NCI-H82 treated with DMSO at 0.1 percent for 48 hours (cell line): Measurements from ENCODE around the gene PROCA1.
A peak's percentile ranks its signal among the peaks of the same experiment; 100 is the strongest.
"Not testable (repeated sequence)": the region's sequence is repeated elsewhere in the genome, so short reads cannot be mapped to it uniquely, and the experiment has no call there.

Experiments used
- DNase-seq: peaks from one replicate; lab custom pipeline; 2025; ENCODE audit not compliant: unreplicated experiment; lab: John Stamatoyannopoulos, UW

The PROCA1 gene

DNA sequence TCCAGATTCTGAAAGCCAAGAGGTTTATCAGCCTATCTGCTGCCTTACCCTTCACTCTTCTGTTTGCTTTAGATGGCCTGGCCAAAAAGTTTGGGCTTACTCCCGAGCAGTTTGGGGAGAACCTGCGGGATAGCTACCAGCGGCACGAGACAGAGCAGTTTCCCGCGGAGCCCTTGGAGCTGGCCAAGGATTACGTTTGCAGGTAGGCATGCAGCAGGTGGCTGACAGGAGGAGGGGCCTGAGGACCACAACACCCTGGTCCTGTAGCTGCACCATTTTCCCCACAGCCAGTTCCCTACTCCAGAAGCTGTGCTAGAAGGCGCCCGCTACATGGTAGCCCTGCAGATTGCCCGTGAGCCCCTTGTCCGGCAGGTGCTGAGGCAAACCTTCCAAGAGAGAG, 29.0 kb downstream of the PROCA1 start:
- no peak for DNase-seq

DNA sequence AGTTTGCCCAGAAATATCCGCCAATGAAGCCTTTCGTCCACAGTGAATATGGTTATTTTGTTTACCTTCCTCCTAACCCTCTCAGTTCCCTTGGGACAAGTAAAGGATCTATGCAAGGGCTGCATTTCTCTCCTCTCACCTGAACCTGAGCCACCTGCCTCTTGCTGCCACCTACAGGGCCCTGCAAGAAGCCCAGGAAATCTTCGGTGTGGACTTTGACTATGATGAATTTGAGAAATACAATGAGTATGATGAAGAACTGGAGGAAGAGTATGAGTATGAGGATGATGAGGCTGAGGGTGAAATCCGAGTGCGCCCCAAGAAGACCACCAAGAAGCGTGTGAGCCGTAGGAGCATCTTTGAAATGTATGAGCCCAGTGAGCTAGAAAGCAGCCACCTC, 35.7 kb downstream of the PROCA1 start:
- DNase-seq = no peak

DNA sequence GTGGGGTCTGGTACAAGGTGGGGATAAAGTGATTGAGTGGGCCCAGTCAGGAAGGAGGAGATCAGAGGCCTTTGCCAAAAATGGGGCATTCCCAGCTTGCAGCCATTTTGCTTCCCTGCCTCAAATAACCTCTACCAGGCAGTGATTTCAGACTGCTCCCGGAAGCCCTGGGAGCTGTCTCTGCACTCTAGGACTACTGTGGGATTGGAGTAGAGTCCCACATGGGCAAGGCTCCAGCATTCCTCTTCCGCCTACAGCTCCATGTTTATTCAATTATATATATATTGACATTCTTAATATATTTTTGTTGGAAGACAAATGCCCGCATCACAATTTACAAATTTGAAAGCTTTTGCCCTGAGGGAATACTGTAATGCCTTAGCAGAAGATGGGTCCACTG, 36.2 kb downstream of the PROCA1 start:
- DNase-seq = no peak

DNA sequence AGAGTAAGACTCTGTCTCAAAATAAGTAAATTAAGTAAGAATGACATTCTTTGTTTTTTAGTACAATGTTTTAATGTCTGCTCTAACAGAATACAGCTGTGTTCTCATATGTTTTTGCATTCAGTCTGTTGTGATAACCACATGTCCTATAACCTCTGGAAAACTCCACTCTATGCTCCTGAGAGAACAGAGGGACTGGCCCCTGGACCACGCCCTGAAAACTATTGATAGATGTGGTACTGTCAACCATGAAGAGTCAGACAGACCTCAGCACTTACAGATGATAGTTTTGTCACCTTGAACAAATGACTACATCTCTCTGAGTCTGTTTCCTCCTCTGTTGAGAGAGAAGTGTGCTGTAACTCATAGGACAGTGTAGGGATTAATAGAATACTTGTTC, 41.8 kb downstream of the PROCA1 start:
- no peak for DNase-seq

GRCh38 chr17:28667870-28668269, 43.8 kb downstream of the PROCA1 start:
- DNase-seq = no peak

- no peak for DNase-seq
Observed at GRCh38 chr17:28665994-28666393, 45.7 kb downstream of the PROCA1 start.

DNA sequence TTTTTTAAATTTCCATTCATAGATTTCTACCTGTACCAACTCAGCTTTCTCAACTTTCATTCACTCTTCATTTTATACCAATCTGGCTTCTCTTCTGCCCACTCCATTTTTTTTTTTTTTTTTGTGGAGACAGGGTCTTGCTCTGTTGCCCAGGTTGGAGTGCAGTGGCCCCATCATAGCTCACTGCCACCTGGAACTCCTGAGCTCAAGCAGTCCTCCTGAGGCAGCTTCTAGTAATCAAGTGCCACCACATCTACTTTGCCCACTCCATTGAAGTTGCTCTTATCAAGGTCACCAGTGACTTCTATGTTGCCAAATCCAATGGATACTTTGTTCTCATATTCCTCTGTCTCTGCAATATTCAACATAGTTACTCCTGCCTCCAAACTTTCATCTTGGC, 48.0 kb downstream of the PROCA1 start:
- DNase-seq = no peak

GRCh38 chr17:28662527-28662829, 49.2 kb downstream of the PROCA1 start:
- no peak for DNase-seq

- peak; percentile 93 for DNase-seq
Observed at GRCh38 chr17:28661635-28662526, 49.8 kb downstream of the PROCA1 start, which contains the start of the genes SDF2 and SUPT6H. SDF2 (minus strand) TSS chr17:28661906; CDS start chr17:28661876, 30 bp downstream. SUPT6H (plus strand) TSS chr17:28662205; CDS start chr17:28673402, 11,197 bp downstream.

GRCh38 chr17:28659497-28659881, 52.2 kb downstream of the PROCA1 start:
- not testable (repeated sequence) for DNase-seq

DNA sequence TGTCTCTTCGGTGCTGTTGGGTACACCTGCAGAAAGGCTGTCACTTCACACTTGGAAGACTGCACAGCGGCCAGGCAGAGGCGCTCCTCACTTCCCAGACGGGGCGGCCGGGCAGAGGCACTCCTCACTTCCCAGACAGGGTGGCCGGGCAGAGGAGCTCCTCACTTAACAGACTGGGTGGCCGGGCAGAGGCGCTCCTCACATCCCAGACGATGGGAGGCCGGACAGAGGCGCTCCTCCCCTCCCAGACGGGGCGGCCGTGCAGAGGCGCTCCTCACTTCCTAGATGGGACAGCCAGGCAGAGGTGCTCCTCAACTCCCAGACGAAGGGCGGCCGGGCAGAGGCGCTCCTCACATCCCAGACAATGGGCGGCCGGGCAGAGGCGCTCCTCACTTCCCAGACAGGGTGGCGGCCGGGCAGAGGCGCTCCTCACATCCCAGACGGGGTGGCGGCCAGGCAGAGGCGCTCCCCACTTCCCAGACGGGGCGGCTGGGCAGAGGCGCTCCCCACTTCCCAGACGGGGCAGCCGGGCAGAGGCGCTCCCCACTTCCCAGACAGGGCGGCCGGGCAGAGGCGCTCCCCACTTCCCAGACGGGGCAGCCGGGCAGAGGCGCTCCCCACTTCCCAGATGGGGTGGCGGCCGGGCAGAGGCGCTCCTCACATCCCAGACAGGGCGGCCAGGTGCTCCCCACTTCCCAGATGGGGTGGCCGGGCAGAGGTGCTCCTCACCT, 52.8 kb downstream of the PROCA1 start:
- not testable (repeated sequence) for DNase-seq

GRCh38 chr17:28658342-28658741, 53.3 kb downstream of the PROCA1 start:
- not testable (repeated sequence) for DNase-seq

- DNase-seq = no peak
Observed at GRCh38 chr17:28657756-28658155, 53.9 kb downstream of the PROCA1 start.

DNA sequence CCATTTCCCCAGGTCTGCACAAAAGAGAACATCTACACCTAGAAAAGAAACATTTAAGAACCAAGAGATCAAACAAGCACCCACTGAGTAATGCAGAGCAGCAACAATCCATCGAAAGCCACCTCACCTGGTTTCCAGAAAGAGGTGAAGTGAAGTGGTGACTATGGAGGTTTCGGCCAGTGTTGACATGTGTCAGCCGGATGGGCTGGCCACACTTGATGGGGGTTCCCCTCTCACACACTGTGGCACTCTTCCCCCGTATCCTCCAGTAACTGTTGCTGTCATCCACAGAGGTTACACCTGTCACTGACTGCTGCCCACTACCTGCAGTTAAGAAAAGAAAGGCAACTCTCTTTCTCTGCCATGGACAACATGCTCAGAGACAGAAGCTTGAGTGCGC, 56.5 kb downstream of the PROCA1 start:
- no peak for DNase-seq
